Measurements from ENCODE around the gene BBIP1. TPM values are rescaled to one million over a fixed set of nuclear protein-coding genes. Genes with fewer than 3 reads are reported as not detected.

Gene BBIP1
- total RNA-seq, 1 donor = 38.1 TPM

- TF ChIP-seq CTCF (IDR thresholded peaks at IDR 0.05; ENCODE audit: insufficient read depth, low read length) = no peak
- no peak overlapping the region for H3K4me3 ChIP-seq (ENCODE audit: low read depth, low read length)
- no peak for DNase-seq (ENCODE audit: low read depth)
Measured at GRCh38 chr10:110876000-110876399, 43.0 kb downstream of the BBIP1 start.

DNA sequence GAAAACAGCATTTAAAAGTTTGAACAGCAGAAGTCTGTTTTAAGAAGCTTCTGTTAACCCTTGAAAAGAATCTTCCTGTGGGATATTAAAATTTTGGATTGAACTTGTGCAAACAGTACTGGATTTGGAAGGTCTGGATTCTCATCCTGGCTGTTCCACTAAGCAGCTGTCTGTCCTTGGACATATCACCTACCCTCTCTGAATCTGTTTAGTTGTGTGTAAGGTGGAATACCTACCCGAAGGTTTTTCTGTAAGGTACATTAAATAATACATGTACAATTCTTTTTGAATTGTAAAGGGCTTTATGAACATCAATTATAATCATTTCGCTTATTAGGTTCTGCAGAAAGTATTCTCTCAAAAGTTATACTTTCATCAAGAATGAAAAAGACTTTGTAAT, 45.0 kb downstream of the BBIP1 start:
- TF ChIP-seq CTCF (IDR thresholded peaks at IDR 0.05; ENCODE audit: insufficient read depth, low read length) = no peak
- DNase-seq (ENCODE audit: low read depth) = no peak
- peak overlapping the region; percentile 76 for H3K4me3 ChIP-seq (ENCODE audit: low read depth, low read length)

GRCh38 chr10:110872984-110873923, 45.7 kb downstream of the BBIP1 start:
- H3K4me3 ChIP-seq (ENCODE audit: low read depth, low read length) = peak overlapping the region; percentile 76
- DNase-seq (ENCODE audit: low read depth) = no peak
- no peak for TF ChIP-seq CTCF (IDR thresholded peaks at IDR 0.05; ENCODE audit: insufficient read depth, low read length)

GRCh38 chr10:110872145-110872983, 46.6 kb downstream of the BBIP1 start:
- peak; percentile 45 for TF ChIP-seq CTCF (IDR thresholded peaks at IDR 0.05; ENCODE audit: insufficient read depth, low read length)
- H3K4me3 ChIP-seq (ENCODE audit: low read depth, low read length) = peak overlapping the region; percentile 76
- DNase-seq (ENCODE audit: low read depth) = peak; percentile 79

- peak; percentile 97 for DNase-seq (ENCODE audit: low read depth)
- peak within 1 kb of the TSS; percentile 76 for H3K4me3 ChIP-seq (ENCODE audit: low read depth, low read length)
- TF ChIP-seq CTCF (IDR thresholded peaks at IDR 0.05; ENCODE audit: insufficient read depth, low read length) = no peak
Measured at GRCh38 chr10:110871298-110872084, 47.5 kb downstream of the BBIP1 start, which contains the start of gene PDCD4. Gene PDCD4 (plus strand): TSS chr10:110871928. CDS start chr10:110876028, 4,100 bp downstream.

GRCh38 chr10:110870823-110871297, 48.1 kb downstream of the BBIP1 start:
- peak overlapping the region; percentile 55 for H3K4me3 ChIP-seq (ENCODE audit: low read depth, low read length)
- DNase-seq (ENCODE audit: low read depth) = peak; percentile 29
- no peak for TF ChIP-seq CTCF (IDR thresholded peaks at IDR 0.05; ENCODE audit: insufficient read depth, low read length)

All from fibroblast of the aortic adventitia (primary cell).